Progenitor cell of endocrine pancreas (in vitro differentiated cells): ENCODE results near the gene GALNT15. TPM values are rescaled to one million over a fixed set of nuclear protein-coding genes. Genes with fewer than 3 reads are reported as not detected.

ENCODE experiments used
- DNase-seq: peaks from one replicate; pipeline ENCODE4 v3.0.0; 2021; ENCODE audit warnings: low spot score; ENCODE audit not compliant: unreplicated experiment
- H3K27ac Mint-ChIP-seq: 2 replicates; pipeline ENCODE4 v1.8.0; 2021; ENCODE audit warnings: mild to moderate bottlenecking, moderate library complexity, mixed read lengths
- H3K27me3 Mint-ChIP-seq: 2 replicates; pipeline ENCODE4 v1.8.0; 2021; ENCODE audit warnings: mixed read lengths
- H3K36me3 Mint-ChIP-seq: 2 replicates; pipeline ENCODE4 v1.8.0; 2022; ENCODE audit warnings: mixed read lengths; ENCODE audit not compliant: insufficient read depth
- H3K4me1 Mint-ChIP-seq: 2 replicates; pipeline ENCODE4 v1.8.0; 2021; ENCODE audit warnings: low read depth, mixed read lengths
- H3K4me3 Mint-ChIP-seq: 2 replicates; pipeline ENCODE4 v1.8.0; 2021; ENCODE audit warnings: low read depth, mild to moderate bottlenecking, moderate library complexity, mixed read lengths
- H3K9me3 Mint-ChIP-seq: 2 replicates; pipeline ENCODE4 v1.8.0; 2021; ENCODE audit warnings: low read depth, mixed read lengths
- total RNA-seq: library from RNA; stranded (reverse); gene quantifications from 2 replicates; pipeline ENCODE4 v1.2.1, GENCODE V29; 2021
- TF ChIP-seq, protein P1 (sequence below): fragments of 200-600 bp; sonication (generic); IDR thresholded peaks from one replicate; pipeline ENCODE4 v1.5.0; 2021; ENCODE audit warnings: antibody characterized with exemption, mild to moderate bottlenecking; ENCODE audit not compliant: unreplicated experiment

The GALNT15 gene
- total RNA-seq, 1 donor from 2014 or later: 0.46 TPM

DNA sequence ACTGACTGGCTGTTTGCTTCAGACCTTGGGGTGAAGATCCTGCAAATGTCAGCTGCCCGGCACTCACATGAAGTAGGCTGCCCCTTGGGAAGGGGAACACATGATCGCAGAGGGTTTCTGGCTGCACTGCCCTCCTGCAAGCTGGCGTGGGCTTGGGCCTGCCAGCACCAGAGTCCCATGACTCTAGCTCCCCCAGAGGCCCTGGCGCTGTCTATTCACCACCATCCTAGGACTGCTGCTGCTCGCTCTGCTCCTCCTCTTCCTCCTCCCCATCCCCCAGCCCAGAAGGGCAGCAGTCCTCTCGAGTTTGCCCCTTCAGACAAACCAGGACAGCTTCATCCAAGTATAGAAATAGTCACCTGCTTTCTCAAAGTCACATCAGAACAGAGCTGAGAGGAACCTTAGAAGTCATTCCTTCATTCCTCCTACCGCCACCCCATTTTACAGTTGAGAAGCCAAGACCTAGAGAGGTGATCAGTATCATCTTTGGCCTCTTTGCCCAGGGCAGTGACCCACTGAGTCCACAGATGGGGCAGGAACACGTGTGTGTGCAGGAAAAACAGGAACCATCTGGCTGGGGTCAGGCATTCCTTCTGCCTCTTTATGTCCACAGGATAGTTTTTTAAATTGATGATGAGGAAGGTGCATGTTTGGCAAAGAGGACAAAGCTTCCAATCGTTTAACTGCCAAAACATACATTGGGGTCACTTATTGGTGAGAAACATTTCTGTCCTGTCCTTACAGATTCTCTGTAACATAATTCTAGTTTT is 77.0 kb downstream of the GALNT15 start:
- TF ChIP-seq, protein P1, sequence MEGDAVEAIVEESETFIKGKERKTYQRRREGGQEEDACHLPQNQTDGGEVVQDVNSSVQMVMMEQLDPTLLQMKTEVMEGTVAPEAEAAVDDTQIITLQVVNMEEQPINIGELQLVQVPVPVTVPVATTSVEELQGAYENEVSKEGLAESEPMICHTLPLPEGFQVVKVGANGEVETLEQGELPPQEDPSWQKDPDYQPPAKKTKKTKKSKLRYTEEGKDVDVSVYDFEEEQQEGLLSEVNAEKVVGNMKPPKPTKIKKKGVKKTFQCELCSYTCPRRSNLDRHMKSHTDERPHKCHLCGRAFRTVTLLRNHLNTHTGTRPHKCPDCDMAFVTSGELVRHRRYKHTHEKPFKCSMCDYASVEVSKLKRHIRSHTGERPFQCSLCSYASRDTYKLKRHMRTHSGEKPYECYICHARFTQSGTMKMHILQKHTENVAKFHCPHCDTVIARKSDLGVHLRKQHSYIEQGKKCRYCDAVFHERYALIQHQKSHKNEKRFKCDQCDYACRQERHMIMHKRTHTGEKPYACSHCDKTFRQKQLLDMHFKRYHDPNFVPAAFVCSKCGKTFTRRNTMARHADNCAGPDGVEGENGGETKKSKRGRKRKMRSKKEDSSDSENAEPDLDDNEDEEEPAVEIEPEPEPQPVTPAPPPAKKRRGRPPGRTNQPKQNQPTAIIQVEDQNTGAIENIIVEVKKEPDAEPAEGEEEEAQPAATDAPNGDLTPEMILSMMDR: no peak
- no peaks in the 10 kb centered on the region for H3K27me3 Mint-ChIP-seq
- DNase-seq: no peak
- H3K36me3 Mint-ChIP-seq: no peaks in the 10 kb centered on the region
- no peak overlapping the region for H3K4me3 Mint-ChIP-seq
- peaks cover 4% of the 10 kb centered on the region for H3K4me1 Mint-ChIP-seq
- H3K9me3 Mint-ChIP-seq: no peaks in the 10 kb centered on the region
- H3K27ac Mint-ChIP-seq: no peak overlapping the region

DNA sequence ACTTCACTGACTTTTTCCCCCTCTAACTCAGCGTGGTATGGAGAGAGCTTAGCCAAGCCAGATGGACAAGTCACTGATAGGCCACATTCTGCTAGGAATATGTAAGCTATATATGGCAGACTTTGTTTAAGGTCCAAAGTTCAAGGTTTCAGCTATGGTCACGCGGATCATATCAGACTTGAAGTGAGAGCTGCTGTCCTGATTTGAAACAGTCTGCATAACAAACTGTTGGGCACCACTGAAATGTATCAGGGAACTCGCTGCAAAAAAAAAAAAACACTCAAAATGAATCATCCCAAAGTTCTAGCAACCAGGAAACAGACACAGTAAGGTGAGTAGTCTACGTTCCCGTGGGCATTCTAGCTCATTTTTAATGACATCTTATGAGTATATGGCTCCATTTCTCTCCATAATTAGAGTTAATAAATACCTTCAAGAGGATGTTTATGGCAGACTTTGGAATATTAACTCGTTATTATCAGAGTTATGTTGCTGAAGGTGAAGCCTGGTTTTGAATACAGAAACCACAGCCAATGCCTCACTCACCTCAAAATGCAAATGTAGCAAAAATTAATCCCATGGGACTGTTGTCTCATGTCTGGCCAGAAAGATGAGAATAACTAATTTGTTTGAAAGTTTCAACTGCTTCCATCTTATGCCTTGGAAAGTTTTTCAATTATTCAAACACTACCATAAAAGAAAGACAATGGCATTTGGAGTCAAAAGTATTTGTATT is 77.9 kb downstream of the GALNT15 start:
- no peak for DNase-seq

DNA sequence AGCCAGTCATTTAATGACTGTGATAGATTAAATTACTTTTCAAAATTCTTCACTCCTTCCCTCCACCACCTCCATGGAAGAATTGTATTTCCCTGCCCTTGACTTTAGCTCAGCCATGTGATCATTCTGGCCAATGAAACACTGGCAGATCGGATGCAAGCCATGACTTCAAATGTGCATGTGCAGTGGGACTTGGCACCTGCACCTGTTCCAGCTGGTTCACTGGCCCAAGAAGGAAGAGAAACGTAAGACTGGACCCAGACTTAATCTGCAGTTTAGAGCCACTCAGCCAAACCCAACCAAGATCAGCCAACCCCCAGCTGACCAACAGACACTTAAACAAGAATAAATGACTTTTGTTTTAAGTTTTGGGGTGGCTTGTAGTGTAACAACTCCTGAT is 78.5 kb downstream of the GALNT15 start:
- TF ChIP-seq, protein P1: no peak
- no peak overlapping the region for H3K4me3 Mint-ChIP-seq
- H3K36me3 Mint-ChIP-seq: no peaks in the 10 kb centered on the region
- peaks cover 4% of the 10 kb centered on the region for H3K4me1 Mint-ChIP-seq
- H3K9me3 Mint-ChIP-seq: no peaks in the 10 kb centered on the region
- no peak overlapping the region for H3K27ac Mint-ChIP-seq
- no peak for DNase-seq
- H3K27me3 Mint-ChIP-seq: no peaks in the 10 kb centered on the region

More for the DNA sequence above, 77.9 kb downstream of the GALNT15 start:
- H3K36me3 Mint-ChIP-seq: no peaks in the 10 kb centered on the region
- H3K27me3 Mint-ChIP-seq: no peaks in the 10 kb centered on the region
- H3K4me1 Mint-ChIP-seq: peaks cover 4% of the 10 kb centered on the region
- H3K27ac Mint-ChIP-seq: peak overlapping the region; percentile 35
- TF ChIP-seq, protein P1: no peak
- H3K4me3 Mint-ChIP-seq: no peak overlapping the region
- no peaks in the 10 kb centered on the region for H3K9me3 Mint-ChIP-seq

DNA sequence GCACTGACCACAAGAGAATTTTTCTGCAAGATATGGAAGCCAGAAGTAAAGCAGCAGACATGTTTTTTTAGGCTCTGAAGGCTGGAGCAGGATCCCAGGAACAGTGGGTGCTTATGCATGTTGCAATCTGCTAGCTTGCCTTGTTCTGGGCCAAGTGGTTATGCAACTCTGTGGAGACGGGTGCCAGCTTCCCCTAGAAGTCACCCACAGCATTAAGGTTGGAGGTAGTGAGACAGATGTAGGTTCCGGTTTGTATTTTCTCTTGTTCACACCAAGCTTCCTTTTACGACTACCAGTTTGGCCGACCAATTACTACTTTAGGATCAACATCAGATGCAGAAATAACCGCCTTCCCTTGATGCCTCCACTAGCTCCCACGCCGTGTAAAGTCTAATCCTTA is 79.1 kb downstream of the GALNT15 start:
- Mint-ChIP-seq H3K4me1 (peaks cover 4% of the 10 kb centered on the region), H3K27me3 (no peaks in the 10 kb centered on the region), H3K27ac (no peak overlapping the region), H3K9me3 (no peaks in the 10 kb centered on the region), H3K36me3 (no peaks in the 10 kb centered on the region), H3K4me3 (no peak overlapping the region)
- DNase-seq: no peak
- TF ChIP-seq, protein P1: no peak

DNA sequence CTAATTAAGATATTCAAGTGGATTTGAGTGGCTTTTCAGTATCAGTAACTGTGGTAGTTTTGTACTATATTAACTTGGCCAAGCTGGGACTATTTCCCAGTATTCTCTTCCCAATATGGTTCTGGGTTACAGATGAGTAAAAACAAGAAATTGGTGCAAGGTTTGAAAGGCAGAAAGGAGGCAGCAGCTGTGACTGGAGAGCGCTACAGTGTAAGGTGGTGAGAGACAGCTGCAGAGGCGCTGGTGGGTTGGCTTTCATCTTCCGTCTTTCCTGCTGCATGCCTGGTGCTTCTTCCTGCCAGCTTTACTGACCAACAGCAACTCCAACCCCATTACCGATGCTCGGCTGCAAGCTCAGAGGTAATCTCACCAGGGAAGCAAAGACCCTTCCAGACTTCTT is 80.4 kb downstream of the GALNT15 start:
- no peaks in the 10 kb centered on the region for H3K36me3 Mint-ChIP-seq
- H3K4me1 Mint-ChIP-seq: peaks cover 4% of the 10 kb centered on the region
- no peak for DNase-seq
- H3K9me3 Mint-ChIP-seq: no peaks in the 10 kb centered on the region
- no peak overlapping the region for H3K27ac Mint-ChIP-seq
- H3K27me3 Mint-ChIP-seq: no peaks in the 10 kb centered on the region
- no peak overlapping the region for H3K4me3 Mint-ChIP-seq
- TF ChIP-seq, protein P1: no peak
